H1 (cell line): ENCODE results near the gene CKAP5. TPM values are rescaled to one million over a fixed set of nuclear protein-coding genes. Genes with fewer than 3 reads are reported as not detected.

Experiments used
- CTCF ChIA-PET: fragments of 300-600 bp; sonication (Branson Sonifier 250); formaldehyde crosslinking; loops from one replicate; lab custom pipeline; 2021; ENCODE audit not compliant: partially characterized antibody; lab: Charles Lee
- POLR2A ChIA-PET: fragments of 300-600 bp; sonication (Branson Sonifier 250); formaldehyde crosslinking; loops from one replicate; lab custom pipeline; 2021; ENCODE audit warnings: inconsistent platforms; ENCODE audit not compliant: partially characterized antibody; lab: Charles Lee
- DNase-seq, 2 experiments: peaks; one replicate each; pipeline versions ENCODE4 v3.0.0 to v3.0.0-alpha.2; 2010 to 2022; ENCODE audit warnings: low spot score in 2 of 2, low read depth in 1 of 2, mixed read lengths in 1 of 2
- FAIRE-seq: peaks from 2 replicates; lab custom pipeline; 2011; peaks lifted over from hg19 to GRCh38; lab: Jason Lieb, UNC
- H2AFZ ChIP-seq: 2 replicates; pipeline ENCODE4 v1.8.1; 2012; ENCODE audit warnings: low read length, inconsistent platforms
- H2AK5ac ChIP-seq: 2 replicates; pipeline ENCODE4 v1.6.1; 2013; ENCODE audit warnings: low read depth, low read length
- H2BK120ac ChIP-seq: replicated peaks from 2 replicates; pipeline ENCODE3; 2013; ENCODE audit warnings: low read depth, low read length, inconsistent platforms
- H2BK12ac ChIP-seq: 2 replicates; pipeline ENCODE4 v1.6.1; 2013; ENCODE audit warnings: low read depth, low read length
- H2BK15ac ChIP-seq: 2 replicates; pipeline ENCODE4 v1.6.1; 2013; ENCODE audit warnings: low read length
- H2BK20ac ChIP-seq: 2 replicates; pipeline ENCODE4 v1.6.1; 2013; ENCODE audit warnings: low read length
- H2BK5ac ChIP-seq: 2 replicates; pipeline ENCODE4 v1.6.1; 2013; ENCODE audit warnings: low read depth, low read length
- H3K14ac ChIP-seq: 2 replicates; pipeline ENCODE4 v1.6.1; 2013; ENCODE audit warnings: inconsistent platforms; ENCODE audit not compliant: insufficient read length
- H3K18ac ChIP-seq: 2 replicates; pipeline ENCODE4 v1.6.1; 2013; ENCODE audit warnings: low read length; ENCODE audit errors: extremely low read depth
- H3K23ac ChIP-seq: 2 replicates; pipeline ENCODE4 v1.6.1; 2013; ENCODE audit warnings: inconsistent platforms; ENCODE audit not compliant: insufficient read length
- H3K23me2 ChIP-seq: 2 replicates; pipeline ENCODE4 v1.6.1; 2013; ENCODE audit warnings: low read depth, low read length
- H3K27ac ChIP-seq: 2 replicates; pipeline ENCODE4 v1.6.1; 2011; ENCODE audit warnings: low read depth, low read length, inconsistent platforms
- H3K27me3 ChIP-seq, 4 experiments: replicated peaks in 1 of 4; 1 replicate in 1 of 4; 2 replicates in 3 of 4; pipeline versions ENCODE4 v1.6.1 to v1.8.1; 2011 to 2013; ENCODE audit warnings: low read length in 3 of 4, mild to moderate bottlenecking in 3 of 4, inconsistent platforms in 2 of 4, mixed read lengths in 2 of 4, moderate library complexity in 1 of 4; ENCODE audit not compliant: control insufficient read depth in 3 of 4, insufficient read depth in 3 of 4; ENCODE audit errors: extremely low read depth in 1 of 4
- H3K36me3 ChIP-seq, 4 experiments: 2 replicates each; pipeline versions ENCODE4 v1.6.1 to v1.8.1; 2011 to 2013; ENCODE audit warnings: mild to moderate bottlenecking in 4 of 4, low read length in 3 of 4, moderate library complexity in 2 of 4, control low read depth in 1 of 4, inconsistent platforms in 1 of 4; ENCODE audit not compliant: insufficient read depth in 4 of 4, control insufficient read depth in 2 of 4
- H3K4ac ChIP-seq: replicated peaks from 2 replicates; pipeline ENCODE3; 2013; ENCODE audit warnings: low read length, low read depth, mixed read lengths, inconsistent platforms; ENCODE audit not compliant: insufficient read length
- H3K4me1 ChIP-seq, 4 experiments: replicated peaks in 1 of 4; 1 replicate in 1 of 4; 2 replicates in 3 of 4; pipeline versions ENCODE4 v1.6.1 to v1.8.1; 2011 to 2013; ENCODE audit warnings: low read length in 3 of 4, inconsistent platforms in 2 of 4, mixed read lengths in 1 of 4; ENCODE audit not compliant: insufficient read depth in 4 of 4, control insufficient read depth in 3 of 4
- H3K4me2 ChIP-seq, 2 experiments: 2 replicates each; pipeline versions ENCODE4 v1.6.1 to v1.8.1; 2011 to 2013; ENCODE audit warnings: low read depth in 2 of 2, low read length in 2 of 2, control low read depth in 1 of 2, inconsistent platforms in 1 of 2, mild to moderate bottlenecking in 1 of 2; ENCODE audit not compliant: insufficient read depth in 1 of 2
- H3K4me3 ChIP-seq, 4 experiments: fragments of 200-600, 300-600 bp in 1 of 4; sonication (generic), shearing (Covaris generic), sonication (Bioruptor Twin) in 1 of 4; 2 replicates each; pipeline versions ENCODE4 v1.5.1 to v1.8.1; 2011 to 2016; ENCODE audit warnings: low read length in 4 of 4, low read depth in 3 of 4, control low read depth in 2 of 4, inconsistent platforms in 2 of 4, mild to moderate bottlenecking in 2 of 4, mixed read lengths in 1 of 4, moderate library complexity in 1 of 4; ENCODE audit not compliant: insufficient read depth in 2 of 4; ENCODE audit errors: extremely low read depth in 1 of 4
- H3K56ac ChIP-seq: replicated peaks from 2 replicates; pipeline ENCODE3; 2013; ENCODE audit warnings: low read depth, mild to moderate bottlenecking, mixed read lengths, low read length, inconsistent platforms; ENCODE audit not compliant: insufficient read length
- H3K79me1 ChIP-seq: 2 replicates; pipeline ENCODE4 v1.6.1; 2013; ENCODE audit warnings: low read depth, low read length, control low read depth
- H3K79me2 ChIP-seq, 2 experiments: 2 replicates each; pipeline versions ENCODE4 v1.6.1 to v1.8.1; 2012 to 2013; ENCODE audit warnings: low read length in 2 of 2, mild to moderate bottlenecking in 2 of 2, inconsistent platforms in 1 of 2; ENCODE audit not compliant: insufficient read depth in 2 of 2, control insufficient read depth in 1 of 2
- H3K9ac ChIP-seq, 4 experiments: replicated peaks in 1 of 4; 1 replicate in 1 of 4; 2 replicates in 3 of 4; pipeline versions ENCODE4 v1.6.1 to v1.8.1; 2011 to 2013; ENCODE audit warnings: low read depth in 3 of 4, low read length in 3 of 4, control low read depth in 2 of 4, mild to moderate bottlenecking in 2 of 4, moderate library complexity in 2 of 4, inconsistent platforms in 1 of 4; ENCODE audit errors: extremely low read depth in 1 of 4
- H3K9me3 ChIP-seq, 2 experiments: 2 replicates each; pipeline versions ENCODE4 v1.6.1 to v1.8.1; 2012 to 2013; ENCODE audit warnings: mild to moderate bottlenecking in 2 of 2, moderate library complexity in 2 of 2, control low read depth in 1 of 2, inconsistent platforms in 1 of 2, low read depth in 1 of 2, low read length in 1 of 2, mixed read lengths in 1 of 2; ENCODE audit not compliant: insufficient read depth in 2 of 2
- H4K20me1 ChIP-seq, 2 experiments: replicated peaks in 1 of 2; 2 replicates each; pipeline versions ENCODE3 to v1.8.1; 2011 to 2013; ENCODE audit warnings: inconsistent platforms in 2 of 2, low read length in 2 of 2, mild to moderate bottlenecking in 1 of 2; ENCODE audit not compliant: insufficient read depth in 2 of 2, control insufficient read depth in 1 of 2
- H4K5ac ChIP-seq: 2 replicates; pipeline ENCODE4 v1.6.1; 2013; ENCODE audit warnings: low read length, low read depth, mixed read lengths, inconsistent platforms; ENCODE audit not compliant: insufficient read length
- H4K8ac ChIP-seq: 2 replicates; pipeline ENCODE4 v1.8.0; 2013; ENCODE audit warnings: mild to moderate bottlenecking, moderate library complexity, low read length, inconsistent platforms; ENCODE audit not compliant: insufficient read depth; ENCODE audit errors: extremely low read depth
- H4K91ac ChIP-seq: replicated peaks from 2 replicates; pipeline ENCODE3; 2013; ENCODE audit warnings: low read length, mixed read lengths, inconsistent platforms; ENCODE audit not compliant: insufficient read length
- POLR2A ChIP-seq, 2 experiments: IDR thresholded peaks; 1 replicate in 1 of 2; 2 replicates in 1 of 2; pipeline ENCODE4 v1.6.1; 2011; ENCODE audit warnings: low read depth in 2 of 2, low read length in 2 of 2, mild to moderate bottlenecking in 2 of 2; ENCODE audit errors: control extremely low read depth in 1 of 2
- RAD21 ChIP-seq, 2 experiments: IDR thresholded peaks in 1 of 2; conservative IDR thresholded peaks in 1 of 2; 2 replicates each; pipeline ENCODE4 v1.6.1; 2011; ENCODE audit warnings: low read depth in 2 of 2, low read length in 2 of 2, improper control_type of control experiment in 1 of 2, inconsistent platforms in 1 of 2, mild to moderate bottlenecking in 1 of 2, moderate library complexity in 1 of 2
- WGBS, 2 experiments: shearing (Covaris generic) in 1 of 2; methylation state at CpG; one replicate each; pipeline versions ENCODE4 v1.1.6 to v1.1.7; 2013 to 2015; ENCODE audit warnings: low lambda C conversion rate in 2 of 2, mixed read lengths in 2 of 2, inconsistent platforms in 1 of 2, low coverage in 1 of 2, missing lambda C conversion rate in 1 of 2; ENCODE audit not compliant: insufficient replicate concordance in 2 of 2, insufficient coverage in 1 of 2, insufficient read length in 1 of 2; ENCODE audit errors: extremely low coverage in 1 of 2, missing lambda C conversion rate in 1 of 2; 5-methylcytosine and 5-hydroxymethylcytosine counted together
- polyA plus RNA-seq, 7 experiments: library from polyadenylated mRNA; depleted of rRNA in 3 of 7; stranded (reverse) in 5 of 7; unstranded in 2 of 7; fragments of >200 nt in 5 of 7; fragments of 200-250 nt in 2 of 7; gene quantifications; 1 replicate in 5 of 7; 2 replicates in 1 of 7; 4 replicates in 1 of 7; pipeline versions ENCODE4 v1.2.1 to v1.2.3, GENCODE V29; 2011 to 2013; ENCODE audit warnings: missing spikeins in 2 of 7, mixed read lengths in 2 of 7
- total RNA-seq: library from RNA; stranded (reverse); fragmentation: NEBNext Ultra II Directional; extraction: Animal tissue kit (Norgen Biotek cat#: 25700); gene quantifications from 2 replicates; pipeline ENCODE4 v1.2.1, GENCODE V29; 2021

CKAP5 gene
- total and polyA plus RNA-seq, 2 of the 8 experiments (the other 6 are each of a cell fraction or from before 2014, with no cell fraction given), result 64.8 to 185 TPM

DNA sequence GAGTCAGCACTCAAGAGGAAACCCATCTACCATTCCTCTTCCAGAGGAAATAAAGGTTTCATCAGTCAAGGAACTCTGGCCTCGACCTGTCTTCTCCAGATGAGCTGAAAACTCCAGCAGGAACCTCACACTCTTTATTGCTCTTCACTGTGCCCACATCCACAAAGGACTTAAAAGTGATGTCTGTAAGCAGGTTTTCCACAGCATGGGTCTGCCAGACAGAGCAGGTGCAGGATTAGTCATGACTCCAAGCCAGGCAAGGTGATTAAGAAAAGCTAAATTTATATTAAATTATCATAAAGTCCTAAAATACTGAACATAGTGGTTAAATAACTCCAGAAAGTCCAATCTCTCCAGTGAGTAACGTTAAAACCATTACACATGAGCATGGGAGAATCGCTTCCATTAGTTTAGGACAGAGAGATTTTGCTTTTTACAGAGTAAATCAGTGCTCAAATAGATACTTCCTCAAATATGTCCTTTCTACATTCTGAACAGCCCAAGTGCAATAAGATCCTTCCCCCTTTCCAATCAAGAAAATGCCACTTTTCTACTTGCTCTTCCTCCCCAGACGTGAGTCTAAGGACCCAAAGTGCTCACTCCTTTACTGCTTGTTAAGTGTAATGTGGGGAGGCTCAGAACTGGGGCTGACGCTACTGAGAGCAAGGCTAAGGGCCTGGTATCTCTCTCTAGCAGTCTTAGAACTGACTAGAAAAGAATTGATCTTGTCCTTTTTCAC lies 10.7 kb upstream of the CKAP5 start:
- Histone ChIP-seq H2BK12ac (no peak overlapping the region), H2BK15ac (no peak overlapping the region), H3K4me2 (no peak overlapping the region), H3K4ac (no peak overlapping the region), H4K91ac (no peak overlapping the region)
- TF ChIP-seq POLR2A (IDR thresholded peaks at IDR 0.05; ENCODE audit: control extremely low read depth in 1 of 2, low read depth in 2 of 2, low read length in 2 of 2) (0 out of 3 replicates have a peak, but pooled peaks of 1 of the 2 experiments have one; percentile 3), RAD21 (IDR thresholded peaks at IDR 0.05 in 1 of 2, conservative IDR thresholded peaks at IDR 0.05 in 1 of 2; ENCODE audit: low read depth in 2 of 2, low read length in 2 of 2) (no peak)
- TF ChIP-seq, all 59 proteins: peak for 1
- Histone ChIP-seq H3K4me1 (no peaks in the 10 kb centered on the region), H3K9ac (no peak overlapping the region), H2BK120ac (no peak overlapping the region), H2AK5ac (no peak overlapping the region), H3K79me1 (no peaks in the 10 kb centered on the region), H3K23me2 (no peaks in the 10 kb centered on the region), H3K14ac (no peak overlapping the region), H4K8ac (no peak overlapping the region), H3K27ac (no peak overlapping the region), H3K36me3 (peaks cover 0 to 19% (median 6%) of the 10 kb centered on the region in 4 experiments; a peak in 5 of 8 replicates), H3K23ac (no peak overlapping the region), H2AFZ (no peak overlapping the region), H3K9me3 (no peaks in the 10 kb centered on the region), H4K5ac (no peak overlapping the region), H3K27me3 (no peaks in the 10 kb centered on the region), H4K20me1 (peaks cover 0 to 2% of the 10 kb centered on the region in 2 experiments), H2BK5ac (no peak overlapping the region), H3K18ac (no peak overlapping the region), H3K79me2 (no peaks in the 10 kb centered on the region), H2BK20ac (no peak overlapping the region), H3K56ac (no peak overlapping the region), H3K4me3 (no peak overlapping the region)
- ChIA-PET POLR2A (interaction anchor here (1.0 to 1.2 kb wide), 2 partner anchors 9 to 143 kb away, joined by 3 read pairs; no protein-coding TSS in a partner anchor), CTCF (interaction anchor here (0.6 to 1.1 kb wide), 3 partner anchors 14 to 171 kb away, joined by 3 to 4 read pairs (median 3); no protein-coding TSS in a partner anchor)
- FAIRE-seq (no peak), DNase-seq (no peak)
- 74% methylated on average over 5 of the region's 5 CpGs; no CpG with 5 or more reads in 1 of the 2 experiments for WGBS, 2 experiments
